Mesothelial cell of epicardium (in vitro differentiated cells): ENCODE data around the gene OTOF. TPM values are rescaled to one million over a fixed set of nuclear protein-coding genes. Genes with fewer than 3 reads are reported as not detected.

Experiments
- DNase-seq, 2 experiments: peaks; one replicate each; pipeline ENCODE4 v3.0.0; 2021; ENCODE audit warnings: low spot score in 2 of 2; ENCODE audit not compliant: unreplicated experiment in 2 of 2
- H3K27ac Mint-ChIP-seq: 2 replicates; pipeline ENCODE4 v1.8.0; 2021; ENCODE audit warnings: mixed read lengths
- H3K27me3 Mint-ChIP-seq: 2 replicates; pipeline ENCODE4 v1.8.0; 2021; ENCODE audit warnings: low read depth, mixed read lengths
- H3K36me3 Mint-ChIP-seq: 2 replicates; pipeline ENCODE4 v1.8.0; 2021; ENCODE audit warnings: mixed read lengths
- H3K4me1 Mint-ChIP-seq: 2 replicates; pipeline ENCODE4 v1.8.0; 2021; ENCODE audit warnings: mixed read lengths
- H3K4me3 Mint-ChIP-seq: 2 replicates; pipeline ENCODE4 v1.8.0; 2021; ENCODE audit warnings: mild to moderate bottlenecking, moderate library complexity, mixed read lengths
- H3K9me3 Mint-ChIP-seq: 2 replicates; pipeline ENCODE4 v1.8.0; 2021; ENCODE audit warnings: mixed read lengths
- total RNA-seq: library from RNA; stranded (reverse); gene quantifications from 3 replicates; pipeline ENCODE4 v1.2.1, GENCODE V29; 2021
- TF ChIP-seq, protein P1 (sequence below): fragments of 200-600 bp; sonication (generic); IDR thresholded peaks from one replicate; pipeline ENCODE4 v1.5.0; 2021; ENCODE audit warnings: antibody characterized with exemption; ENCODE audit not compliant: unreplicated experiment

Gene OTOF
- total RNA-seq, 1 donor from 2014 or later, result 0.16 TPM

DNA sequence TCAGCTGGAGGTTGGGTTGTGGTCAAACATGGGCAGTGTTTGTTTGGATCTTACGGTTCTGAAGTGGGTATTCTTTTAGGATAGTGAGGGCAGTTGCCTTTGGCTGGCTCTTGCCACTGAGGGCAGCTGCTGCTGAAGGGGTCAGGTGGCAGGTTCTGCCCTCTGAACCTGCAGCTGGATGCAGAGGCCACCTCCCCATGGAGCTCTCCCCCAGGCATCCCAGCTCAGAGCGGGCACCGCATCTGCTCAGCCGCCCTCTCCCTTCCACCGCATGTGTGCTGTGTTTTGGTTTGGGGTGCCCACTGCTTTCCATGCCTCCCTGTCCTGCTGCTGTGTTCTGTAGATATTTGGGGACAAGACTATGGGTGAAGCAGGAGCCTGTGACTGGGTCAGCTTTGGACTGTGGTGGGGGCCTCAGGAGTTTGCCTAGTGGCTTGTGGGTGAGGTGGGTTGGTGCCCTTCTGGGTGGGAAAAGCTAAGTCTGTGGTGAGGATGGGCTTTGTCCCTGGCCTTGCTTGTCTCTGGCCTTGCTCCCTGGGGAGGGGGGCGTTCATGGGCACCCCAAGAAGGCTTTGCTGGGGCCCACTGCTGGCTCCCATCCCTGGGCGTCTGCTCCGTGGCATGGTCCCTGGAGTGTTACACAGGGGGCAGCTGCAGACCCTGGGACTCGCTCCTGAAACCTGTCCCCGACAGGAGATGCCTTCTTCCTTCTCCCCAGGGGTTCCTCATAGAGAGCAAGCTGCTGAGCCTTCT lies 28.5 kb downstream of the OTOF start:
- TF ChIP-seq, protein P1, sequence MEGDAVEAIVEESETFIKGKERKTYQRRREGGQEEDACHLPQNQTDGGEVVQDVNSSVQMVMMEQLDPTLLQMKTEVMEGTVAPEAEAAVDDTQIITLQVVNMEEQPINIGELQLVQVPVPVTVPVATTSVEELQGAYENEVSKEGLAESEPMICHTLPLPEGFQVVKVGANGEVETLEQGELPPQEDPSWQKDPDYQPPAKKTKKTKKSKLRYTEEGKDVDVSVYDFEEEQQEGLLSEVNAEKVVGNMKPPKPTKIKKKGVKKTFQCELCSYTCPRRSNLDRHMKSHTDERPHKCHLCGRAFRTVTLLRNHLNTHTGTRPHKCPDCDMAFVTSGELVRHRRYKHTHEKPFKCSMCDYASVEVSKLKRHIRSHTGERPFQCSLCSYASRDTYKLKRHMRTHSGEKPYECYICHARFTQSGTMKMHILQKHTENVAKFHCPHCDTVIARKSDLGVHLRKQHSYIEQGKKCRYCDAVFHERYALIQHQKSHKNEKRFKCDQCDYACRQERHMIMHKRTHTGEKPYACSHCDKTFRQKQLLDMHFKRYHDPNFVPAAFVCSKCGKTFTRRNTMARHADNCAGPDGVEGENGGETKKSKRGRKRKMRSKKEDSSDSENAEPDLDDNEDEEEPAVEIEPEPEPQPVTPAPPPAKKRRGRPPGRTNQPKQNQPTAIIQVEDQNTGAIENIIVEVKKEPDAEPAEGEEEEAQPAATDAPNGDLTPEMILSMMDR, result no peak
- no peak for DNase-seq
- H3K36me3 Mint-ChIP-seq, result no peaks in the 10 kb centered on the region
- H3K9me3 Mint-ChIP-seq, result no peaks in the 10 kb centered on the region
- no peak overlapping the region for H3K27ac Mint-ChIP-seq
- H3K4me3 Mint-ChIP-seq, result no peak overlapping the region
- no peaks in the 10 kb centered on the region for H3K27me3 Mint-ChIP-seq
- H3K4me1 Mint-ChIP-seq, result no peaks in the 10 kb centered on the region

DNA sequence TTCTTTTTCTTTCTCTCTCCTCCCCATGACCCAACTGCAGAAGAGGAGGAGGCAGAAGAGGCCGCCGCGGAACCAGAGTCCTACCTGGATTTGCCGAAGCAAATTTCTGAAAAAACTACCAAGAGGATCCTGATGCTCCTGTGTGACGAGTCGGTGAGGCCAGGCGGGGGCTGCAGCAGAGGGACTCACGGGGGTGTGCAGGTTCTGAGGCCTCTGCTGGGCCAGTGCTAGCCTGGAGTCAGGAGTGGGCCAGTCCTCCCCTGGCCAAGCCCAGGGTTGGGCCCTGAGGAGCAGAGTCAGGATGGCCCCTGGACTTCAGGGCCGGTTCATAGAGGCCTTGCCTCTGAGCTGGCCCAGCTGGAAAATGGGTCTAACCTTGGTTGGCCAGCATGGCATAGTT lies 29.3 kb downstream of the OTOF start:
- DNase-seq, result no peak
- no peak overlapping the region for H3K4me3 Mint-ChIP-seq
- no peaks in the 10 kb centered on the region for H3K27me3 Mint-ChIP-seq
- no peaks in the 10 kb centered on the region for H3K36me3 Mint-ChIP-seq
- TF ChIP-seq, protein P1, result no peak
- H3K4me1 Mint-ChIP-seq, result no peaks in the 10 kb centered on the region
- no peak overlapping the region for H3K27ac Mint-ChIP-seq
- H3K9me3 Mint-ChIP-seq, result no peaks in the 10 kb centered on the region

DNA sequence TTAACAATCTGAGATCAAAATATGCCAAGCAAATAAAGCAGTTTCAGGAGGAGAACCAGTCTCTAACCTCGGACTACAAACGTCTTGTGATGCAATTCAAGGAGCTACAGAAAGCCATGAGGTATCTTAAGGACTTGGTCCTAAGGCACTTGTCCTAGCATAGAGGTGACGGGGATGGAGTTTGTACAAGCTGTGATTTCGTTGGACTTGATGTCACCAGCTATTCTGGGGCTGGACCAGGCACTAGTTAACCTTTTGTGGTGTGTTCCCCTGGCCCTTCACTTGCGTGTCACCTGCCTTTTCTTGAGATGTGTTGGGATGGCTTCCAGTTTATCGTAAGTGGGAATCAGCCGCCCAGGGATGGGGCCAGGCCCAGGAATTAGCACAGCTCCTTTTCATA lies 33.7 kb downstream of the OTOF start:
- Mint-ChIP-seq H3K4me3 (no peak overlapping the region), H3K27ac (no peak overlapping the region), H3K4me1 (peaks cover under 1% of the 10 kb centered on the region), H3K27me3 (no peaks in the 10 kb centered on the region), H3K9me3 (no peaks in the 10 kb centered on the region), H3K36me3 (no peaks in the 10 kb centered on the region)
- TF ChIP-seq, protein P1, result no peak
- DNase-seq, result no peak

DNA sequence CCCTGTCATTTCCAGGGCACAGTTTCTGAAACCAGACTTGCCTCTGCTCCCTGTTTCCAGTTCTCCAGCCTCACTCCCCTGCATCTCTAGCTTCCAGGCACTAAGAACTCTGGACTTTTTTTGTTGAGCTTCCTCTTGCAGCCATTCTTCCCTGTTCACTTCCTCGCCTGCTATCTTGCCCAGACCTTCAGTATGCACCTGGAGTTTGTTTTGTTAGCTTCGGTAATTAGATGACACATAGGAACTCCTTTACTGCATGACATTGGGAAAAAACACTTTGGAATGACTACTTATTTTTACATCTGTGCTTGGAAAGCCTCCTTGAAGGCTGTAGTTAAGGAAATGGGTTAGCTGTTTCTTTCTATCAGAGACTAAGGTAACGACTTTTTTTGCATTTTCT lies 35.2 kb downstream of the OTOF start:
- Mint-ChIP-seq H3K36me3 (no peaks in the 10 kb centered on the region), H3K9me3 (no peaks in the 10 kb centered on the region), H3K27ac (no peak overlapping the region), H3K4me1 (peaks cover 5% of the 10 kb centered on the region), H3K4me3 (no peak overlapping the region), H3K27me3 (no peaks in the 10 kb centered on the region)
- TF ChIP-seq, protein P1, result no peak
- DNase-seq, result no peak

DNA sequence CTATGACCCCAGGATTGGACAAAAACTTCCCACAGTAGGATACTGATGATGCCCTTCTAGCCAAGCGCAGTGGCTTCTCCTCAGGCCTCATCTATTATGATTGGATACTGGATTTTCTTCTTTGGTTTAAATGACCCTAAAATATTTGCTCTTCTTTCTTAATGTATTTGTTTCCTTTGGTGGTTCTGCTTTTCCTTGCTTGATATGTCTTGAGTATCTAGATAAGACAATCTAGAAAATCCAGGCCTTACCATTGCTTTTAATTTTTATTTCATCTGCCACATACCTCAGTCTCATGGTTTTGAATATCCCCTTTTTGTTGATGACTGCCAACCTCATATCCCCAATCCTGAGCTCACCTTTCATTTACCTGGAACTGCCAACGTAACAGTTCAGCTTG lies 35.6 kb downstream of the OTOF start:
- H3K27me3 Mint-ChIP-seq, result no peaks in the 10 kb centered on the region
- H3K4me3 Mint-ChIP-seq, result no peak overlapping the region
- no peaks in the 10 kb centered on the region for H3K9me3 Mint-ChIP-seq
- DNase-seq, result no peak
- no peak overlapping the region for H3K27ac Mint-ChIP-seq
- no peaks in the 10 kb centered on the region for H3K36me3 Mint-ChIP-seq
- peaks cover 5% of the 10 kb centered on the region for H3K4me1 Mint-ChIP-seq
- TF ChIP-seq, protein P1, result no peak
